Gastrocnemius medialis (tissue), 4 donors: ENCODE results near the gene MAP3K5. TPM values are rescaled to one million over a fixed set of nuclear protein-coding genes. Genes with fewer than 3 reads are reported as not detected.

Experiments used
- ATAC-seq, 2 donors: fragments of 150-250 bp; one replicate each; pipeline ENCODE4 v1.9.1; 2016
- DNase-seq, 2 donors: peaks; one replicate each; pipeline ENCODE4 v3.0.0-alpha.2; 2019
- H3K27ac ChIP-seq, 4 donors: fragments of 200-600 bp; sonication (generic); 1 replicate in 1 of 4; 2 replicates in 3 of 4; pipeline ENCODE4 v1.5.1; 2016 to 2018; ENCODE audit warnings: mild to moderate bottlenecking in 2 of 4, moderate library complexity in 1 of 4
- H3K27me3 ChIP-seq, 3 donors: fragments of 200-600 bp; sonication (generic) in 2 of 3; 1 replicate in 1 of 3; 2 replicates in 2 of 3; pipeline versions ENCODE4 v1.5.1 to v1.6.0; 2016 to 2019; ENCODE audit warnings: mild to moderate bottlenecking in 1 of 3, moderate library complexity in 1 of 3
- H3K36me3 ChIP-seq, 2 donors: fragments of 200-600 bp; sonication (generic) in 1 of 2; one replicate each; pipeline ENCODE4 v1.5.1; 2017 to 2018
- H3K4me1 ChIP-seq, 2 donors: fragments of 200-600 bp; sonication (generic) in 1 of 2; one replicate each; pipeline ENCODE4 v1.5.1; 2016 to 2017; ENCODE audit warnings: mild to moderate bottlenecking in 2 of 2
- H3K4me3 ChIP-seq, 4 donors: fragments of 200-600 bp; sonication (generic) in 3 of 4; 1 replicate in 1 of 4; 2 replicates in 3 of 4; pipeline ENCODE4 v1.5.1; 2016 to 2019; ENCODE audit warnings: mild to moderate bottlenecking in 2 of 4
- H3K9me3 ChIP-seq, 3 donors: fragments of 200-600 bp; sonication (generic) in 2 of 3; 1 replicate in 1 of 3; 2 replicates in 2 of 3; pipeline ENCODE4 v1.5.1; 2016 to 2019
- POLR2A ChIP-seq, 2 donors: fragments of 450-650 bp; IDR thresholded peaks; one replicate each; pipeline ENCODE4 v1.6.1; 2017; ENCODE audit warnings: antibody characterized with exemption in 2 of 2, mild to moderate bottlenecking in 2 of 2, moderate library complexity in 2 of 2
- in situ Hi-C, 4 donors: fragments of 200-750 bp; cut with MboI; loops; one replicate each; pipeline versions ENCODE4 v1.15.0 to v1.8.0; 2017; ENCODE audit warnings: low sequenced_read_pairs in 4 of 4
- intact Hi-C: fragments of 100-400 bp; cut with DNase I; formaldehyde crosslinking; loops from one replicate; pipeline ENCODE4 v1.15.1; 2023; ENCODE audit warnings: low total_unique reads
- total RNA-seq, 4 donors: library from RNA; depleted of rRNA; stranded (reverse); fragments of >200 nt; gene quantifications; one replicate each; pipeline versions ENCODE4 v1.1.0 to v1.2.3, GENCODE V29; 2016
- TF ChIP-seq, protein P1 (sequence below), 5 experiments: fragments of 450-650 bp in 3 of 5; fragments of 200-600 bp in 2 of 5; sonication (generic) in 2 of 5; IDR thresholded peaks in 4 of 5; conservative IDR thresholded peaks in 1 of 5; 1 replicate in 4 of 5; 2 replicates in 1 of 5; pipeline ENCODE4 v1.5.1; 2016 to 2019; ENCODE audit warnings: antibody characterized with exemption in 5 of 5, mild to moderate bottlenecking in 3 of 5, moderate library complexity in 3 of 5

MAP3K5 gene
- total RNA-seq, 4 donors from 2014 or later, result 2.9 to 46.9 (median 4.9) TPM

DNA sequence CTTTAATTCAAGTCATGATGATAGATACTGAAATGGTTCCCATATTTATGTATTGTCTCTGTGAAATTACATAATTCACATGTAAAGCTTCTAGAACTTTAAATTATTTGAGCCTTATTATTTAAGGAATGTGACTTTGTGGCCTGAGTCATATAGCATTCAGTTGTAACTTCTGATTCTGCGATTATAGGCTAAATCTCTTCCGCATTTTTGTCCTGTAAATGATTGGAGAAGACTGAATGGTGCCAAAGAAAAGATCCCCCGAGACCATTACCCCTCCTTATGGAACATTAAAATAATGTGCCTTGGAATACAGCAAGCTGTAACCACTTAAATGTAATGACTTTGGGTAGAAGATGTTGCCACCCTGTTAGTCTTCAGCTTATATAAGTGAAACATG is 178.8 kb downstream of the MAP3K5 start:
- in situ Hi-C loops (no loop called here), intact Hi-C loops (no loop called here)
- Histone ChIP-seq H3K4me3 (no peak overlapping the region), H3K9me3 (no peaks in the 10 kb centered on the region), H3K36me3 (peaks cover 0 to 3% of the 10 kb centered on the region in 2 donors), H3K27me3 (no peaks in the 10 kb centered on the region), H3K27ac (no peak overlapping the region), H3K4me1 (peaks cover 0 to 5% of the 10 kb centered on the region in 2 donors)
- DNase-seq (no peak), ATAC-seq (no peak)
- TF ChIP-seq POLR2A (IDR thresholded peaks at IDR 0.05), result no peak
- TF ChIP-seq, protein P1, sequence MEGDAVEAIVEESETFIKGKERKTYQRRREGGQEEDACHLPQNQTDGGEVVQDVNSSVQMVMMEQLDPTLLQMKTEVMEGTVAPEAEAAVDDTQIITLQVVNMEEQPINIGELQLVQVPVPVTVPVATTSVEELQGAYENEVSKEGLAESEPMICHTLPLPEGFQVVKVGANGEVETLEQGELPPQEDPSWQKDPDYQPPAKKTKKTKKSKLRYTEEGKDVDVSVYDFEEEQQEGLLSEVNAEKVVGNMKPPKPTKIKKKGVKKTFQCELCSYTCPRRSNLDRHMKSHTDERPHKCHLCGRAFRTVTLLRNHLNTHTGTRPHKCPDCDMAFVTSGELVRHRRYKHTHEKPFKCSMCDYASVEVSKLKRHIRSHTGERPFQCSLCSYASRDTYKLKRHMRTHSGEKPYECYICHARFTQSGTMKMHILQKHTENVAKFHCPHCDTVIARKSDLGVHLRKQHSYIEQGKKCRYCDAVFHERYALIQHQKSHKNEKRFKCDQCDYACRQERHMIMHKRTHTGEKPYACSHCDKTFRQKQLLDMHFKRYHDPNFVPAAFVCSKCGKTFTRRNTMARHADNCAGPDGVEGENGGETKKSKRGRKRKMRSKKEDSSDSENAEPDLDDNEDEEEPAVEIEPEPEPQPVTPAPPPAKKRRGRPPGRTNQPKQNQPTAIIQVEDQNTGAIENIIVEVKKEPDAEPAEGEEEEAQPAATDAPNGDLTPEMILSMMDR (IDR thresholded peaks at IDR 0.05 in 4 of 5, conservative IDR thresholded peaks at IDR 0.05 in 1 of 5), result no peak

DNA sequence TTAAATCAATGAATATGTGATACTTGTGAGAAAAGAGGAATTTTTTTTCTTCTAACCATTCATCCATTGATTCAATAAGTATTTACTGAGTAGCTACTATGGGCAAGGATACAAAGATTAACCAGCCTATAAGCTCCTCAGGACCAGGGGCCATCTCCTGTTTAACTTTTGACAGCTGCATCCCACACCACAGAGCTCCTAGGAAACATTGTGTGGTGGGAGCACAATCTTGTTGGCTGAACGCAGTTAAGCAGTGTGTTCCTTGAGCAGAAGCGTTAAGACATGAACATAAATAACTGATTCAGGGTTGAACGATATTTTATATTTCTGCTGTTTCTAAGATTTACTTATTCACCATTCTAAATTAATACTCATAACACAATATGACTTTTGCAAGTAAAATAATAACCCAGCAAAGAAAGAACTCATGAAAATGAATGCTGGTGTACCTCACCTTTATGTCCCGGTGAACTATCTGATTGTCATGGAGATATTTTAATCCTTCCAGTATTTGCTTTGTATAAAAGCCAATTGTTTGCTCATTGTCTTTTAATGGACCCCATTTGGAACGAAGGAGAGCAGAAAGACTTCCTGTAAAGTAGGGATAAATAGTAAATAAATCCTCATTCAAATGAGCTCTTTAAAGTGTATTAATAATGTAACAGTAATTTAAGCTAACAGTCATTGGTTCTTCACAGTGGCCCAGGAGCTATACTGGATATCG is 179.4 kb downstream of the MAP3K5 start:
- TF ChIP-seq POLR2A (IDR thresholded peaks at IDR 0.05), result no peak
- TF ChIP-seq, protein P1 (IDR thresholded peaks at IDR 0.05 in 4 of 5, conservative IDR thresholded peaks at IDR 0.05 in 1 of 5), result no peak
- H3K4me3 ChIP-seq, result no peak overlapping the region
- H3K9me3 ChIP-seq, result no peaks in the 10 kb centered on the region
- ATAC-seq (no peak), DNase-seq (no peak)
- H3K4me1 ChIP-seq, result peaks cover 0 to 5% of the 10 kb centered on the region in 2 donors
- intact Hi-C loops (no loop called here), in situ Hi-C loops (no loop called here)
- no peak overlapping the region for H3K27ac ChIP-seq
- peaks cover 0 to 3% of the 10 kb centered on the region in 2 donors for H3K36me3 ChIP-seq
- H3K27me3 ChIP-seq, result no peaks in the 10 kb centered on the region

DNA sequence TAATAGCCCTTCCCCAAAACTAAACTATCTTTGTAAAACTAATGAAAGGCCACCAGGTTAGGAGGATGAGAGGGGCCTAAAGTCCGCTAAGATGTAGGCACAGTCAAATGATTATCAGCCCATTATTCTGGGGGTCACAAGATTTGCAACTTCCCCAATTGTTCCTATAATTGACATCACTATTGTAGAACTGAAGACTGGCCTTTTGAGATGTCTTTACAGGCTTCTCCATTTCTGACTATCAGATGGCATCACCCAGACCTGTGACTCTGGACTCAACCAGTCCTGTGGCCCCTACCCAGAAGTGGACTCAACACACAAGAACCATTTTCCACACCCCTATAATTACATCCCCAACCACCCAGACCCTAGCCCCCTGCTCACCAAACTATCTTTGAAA is 180.5 kb downstream of the MAP3K5 start:
- Histone ChIP-seq H3K4me1 (peaks cover 0 to 5% of the 10 kb centered on the region in 2 donors), H3K9me3 (no peaks in the 10 kb centered on the region), H3K4me3 (no peak overlapping the region), H3K27me3 (no peaks in the 10 kb centered on the region), H3K27ac (no peak overlapping the region), H3K36me3 (peaks cover 0 to 3% of the 10 kb centered on the region in 2 donors)
- intact Hi-C loops (loop anchor here (2.0 kb wide), 1 partner anchor 33 kb away; no protein-coding TSS in a partner anchor), in situ Hi-C loops (no loop called here)
- TF ChIP-seq POLR2A (IDR thresholded peaks at IDR 0.05), result no peak
- TF ChIP-seq, protein P1 (IDR thresholded peaks at IDR 0.05 in 4 of 5, conservative IDR thresholded peaks at IDR 0.05 in 1 of 5), result no peak
- ATAC-seq (no peak), DNase-seq (no peak)

DNA sequence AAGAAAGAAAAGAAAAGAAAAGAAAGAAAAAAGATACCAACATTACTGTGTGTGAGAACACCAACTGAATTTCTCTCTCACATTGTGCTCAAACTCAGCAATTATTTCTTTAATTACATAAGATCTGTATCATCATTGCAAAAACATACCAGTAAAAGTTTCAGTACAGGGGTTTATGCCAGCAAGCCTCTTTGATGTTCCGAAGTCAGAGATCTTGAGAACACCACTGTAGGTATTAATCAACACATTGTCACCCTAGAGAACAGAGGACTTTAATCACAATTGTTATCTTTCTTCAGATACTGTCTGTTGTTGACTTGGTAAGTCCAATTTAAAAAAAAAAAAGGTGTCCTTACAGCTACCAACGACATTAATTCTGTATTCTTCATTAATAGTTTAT is 181.1 kb downstream of the MAP3K5 start:
- Histone ChIP-seq H3K27ac (no peak overlapping the region), H3K9me3 (no peaks in the 10 kb centered on the region), H3K27me3 (no peaks in the 10 kb centered on the region), H3K36me3 (peaks cover 0 to 3% of the 10 kb centered on the region in 2 donors), H3K4me1 (peaks cover 0 to 5% of the 10 kb centered on the region in 2 donors), H3K4me3 (no peak overlapping the region)
- TF ChIP-seq, protein P1 (IDR thresholded peaks at IDR 0.05 in 4 of 5, conservative IDR thresholded peaks at IDR 0.05 in 1 of 5), result no peak
- no peak for TF ChIP-seq POLR2A (IDR thresholded peaks at IDR 0.05)
- DNase-seq (no peak), ATAC-seq (no peak)
- intact Hi-C loops (loop anchor here (2.0 kb wide), 1 partner anchor 34 kb away; no protein-coding TSS in a partner anchor), in situ Hi-C loops (no loop called here)
